HCT116 (cell line): Measurements from ENCODE around the gene NTN3. TPM values are rescaled to one million over a fixed set of nuclear protein-coding genes. Genes with fewer than 3 reads are reported as not detected.

Source experiments
- ATAC-seq: fragments of 200-7000 bp; cut with Tn5 transposase; 2 replicates; pipeline ENCODE4 v1.9.1; 2020; ENCODE audit warnings: mild to moderate bottlenecking, moderate library complexity
- BruUV-seq: library from RNA; stranded (reverse); fragments of 400-500 nt; replicated peaks from 2 replicates; lab custom pipeline; 2021; lab: Mats Ljungman, UMichigan
- CTCF ChIA-PET: fragments of 300-600 bp; sonication (Branson Sonifier 250); formaldehyde crosslinking; loops from one replicate; lab custom pipeline; 2021; ENCODE audit warnings: antibody characterized with exemption; lab: Charles Lee
- POLR2A ChIA-PET: fragments of 300-600, 350-600 bp; sonication (Branson Sonifier 250); formaldehyde crosslinking; loops from one replicate; lab custom pipeline; 2021; ENCODE audit warnings: antibody characterized with exemption; lab: Charles Lee
- RAD21 ChIA-PET, 2 experiments: fragments of 300-600 bp; sonication (Branson Sonifier 250); formaldehyde crosslinking; loops; one replicate each; lab custom pipeline; 2023; ENCODE audit warnings: low total read pairs in 2 of 2; ENCODE audit not compliant: uncharacterized antibody in 2 of 2, unreplicated experiment in 2 of 2, low non-redundant PET in 1 of 2; lab: Charles Lee
- DNase-seq: peaks from one replicate; pipeline ENCODE4 v3.0.0-alpha.2; 2010; ENCODE audit warnings: low read depth, low spot score
- H2AFZ ChIP-seq: fragments of 200-600 bp; shearing (Covaris generic), sonication (generic); 2 replicates; pipeline ENCODE4 v1.6.1; 2017; ENCODE audit warnings: low read depth, mixed run types, mixed read lengths, antibody characterized with exemption, low read length; ENCODE audit not compliant: poor library complexity, severe bottlenecking
- H3K27ac ChIP-seq: 2 replicates; pipeline ENCODE4 v1.5.1; 2012; ENCODE audit warnings: low read depth, low read length
- H3K27me3 ChIP-seq: fragments of 200-600 bp; sonication (generic); 2 replicates; pipeline ENCODE4 v1.6.1; 2016; ENCODE audit warnings: mixed run types, low read length, mixed read lengths; ENCODE audit not compliant: insufficient read depth
- H3K36me3 ChIP-seq, 2 experiments: fragments of 200-500 bp in 1 of 2; fragments of 200-600 bp in 1 of 2; sonication (Bioruptor generic) in 1 of 2; sonication (generic) in 1 of 2; 2 replicates each; pipeline versions ENCODE4 v1.5.1 to v1.6.1; 2014 to 2016; ENCODE audit warnings: low read length in 2 of 2, inconsistent platforms in 1 of 2, mixed read lengths in 1 of 2, mixed run types in 1 of 2; ENCODE audit not compliant: insufficient read depth in 2 of 2, control insufficient read depth in 1 of 2
- H3K4me1 ChIP-seq, 2 experiments: fragments of 200-600 bp in 1 of 2; sonication (generic) in 1 of 2; 2 replicates each; pipeline versions ENCODE4 v1.5.1 to v1.6.1; 2012 to 2017; ENCODE audit warnings: low read length in 2 of 2, inconsistent platforms in 1 of 2, mild to moderate bottlenecking in 1 of 2, mixed read lengths in 1 of 2, mixed run types in 1 of 2, moderate library complexity in 1 of 2; ENCODE audit not compliant: insufficient read depth in 2 of 2, control insufficient read depth in 1 of 2
- H3K4me2 ChIP-seq: fragments of 200-600 bp; sonication (generic); 2 replicates; pipeline ENCODE4 v1.6.1; 2017; ENCODE audit warnings: mixed run types, low read length, mixed read lengths
- H3K4me3 ChIP-seq, 2 experiments: fragments of 200-600 bp in 1 of 2; sonication (generic) in 1 of 2; replicated peaks in 1 of 2; 2 replicates each; pipeline ENCODE4 v1.5.1; 2011 to 2016; ENCODE audit warnings: low read length in 2 of 2, control low read depth in 1 of 2, low read depth in 1 of 2, mild to moderate bottlenecking in 1 of 2, mixed read lengths in 1 of 2, mixed run types in 1 of 2
- H3K79me2 ChIP-seq: fragments of 200-600 bp; sonication (generic); 2 replicates; pipeline ENCODE4 v1.6.1; 2017; ENCODE audit warnings: mild to moderate bottlenecking, mixed run types, low read length, moderate library complexity, mixed read lengths; ENCODE audit not compliant: insufficient read depth
- H3K9ac ChIP-seq: fragments of 200-600 bp; sonication (generic); 2 replicates; pipeline ENCODE4 v1.6.1; 2016; ENCODE audit warnings: low read length, mixed read lengths
- H3K9me2 ChIP-seq: fragments of 200-600 bp; sonication (generic), shearing (Covaris generic); 2 replicates; pipeline ENCODE4 v1.6.1; 2017; ENCODE audit warnings: mixed run types, mild to moderate bottlenecking, moderate library complexity; ENCODE audit not compliant: insufficient read depth
- H3K9me3 ChIP-seq, 2 experiments: fragments of 200-500 bp in 1 of 2; fragments of 200-600 bp in 1 of 2; sonication (Bioruptor generic) in 1 of 2; sonication (generic) in 1 of 2; 2 replicates each; pipeline ENCODE4 v1.6.1; 2014 to 2017; ENCODE audit warnings: low read length in 2 of 2, mixed read lengths in 2 of 2, inconsistent platforms in 1 of 2, low read depth in 1 of 2, mild to moderate bottlenecking in 1 of 2, mixed run types in 1 of 2, moderate library complexity in 1 of 2; ENCODE audit not compliant: control insufficient read depth in 1 of 2, insufficient read depth in 1 of 2
- H4K20me1 ChIP-seq: fragments of 200-600 bp; sonication (generic), shearing (Covaris generic); 2 replicates; pipeline ENCODE4 v1.6.1; 2017; ENCODE audit warnings: mixed run types, mild to moderate bottlenecking, moderate library complexity; ENCODE audit not compliant: insufficient read depth
- ATF3 ChIP-seq: IDR thresholded peaks from 2 replicates; pipeline ENCODE4 v1.6.1; 2012
- CBX3 ChIP-seq: IDR thresholded peaks from 2 replicates; pipeline ENCODE4 v1.6.1; 2012; ENCODE audit warnings: low read depth
- CEBPB ChIP-seq: IDR thresholded peaks from 2 replicates; pipeline ENCODE4 v1.6.1; 2012; ENCODE audit warnings: low read depth
- EGR1 ChIP-seq: IDR thresholded peaks from 2 replicates; pipeline ENCODE4 v1.6.1; 2012; ENCODE audit warnings: low read depth
- EZH2 ChIP-seq: fragments of 200-600 bp; sonication (generic); IDR thresholded peaks from 2 replicates; pipeline ENCODE4 v1.6.1; 2017; ENCODE audit warnings: antibody characterized with exemption, mixed run types
- EZH2phosphoT487 ChIP-seq: fragments of 200-600 bp; IDR thresholded peaks from 2 replicates; pipeline ENCODE4 v1.6.1; 2018; ENCODE audit warnings: antibody characterized with exemption, borderline replicate concordance
- JUND ChIP-seq: IDR thresholded peaks from 2 replicates; pipeline ENCODE4 v1.6.1; 2012
- POLR2A ChIP-seq: IDR thresholded peaks from 2 replicates; pipeline ENCODE4 v1.7.0; 2011; ENCODE audit warnings: borderline replicate concordance; ENCODE audit not compliant: insufficient read depth, insufficient read length; ENCODE audit errors: extremely low read depth
- POLR2AphosphoS5 ChIP-seq: IDR thresholded peaks from 2 replicates; pipeline ENCODE4 v1.6.1; 2011; ENCODE audit warnings: mild to moderate bottlenecking, low read depth, low read length, moderate library complexity
- RAD21 ChIP-seq: IDR thresholded peaks from 2 replicates; pipeline ENCODE4 v1.6.1; 2012; ENCODE audit warnings: low read depth, mild to moderate bottlenecking
- SIN3A ChIP-seq: IDR thresholded peaks from 2 replicates; pipeline ENCODE4 v1.6.1; 2012; ENCODE audit warnings: low read depth
- SP1 ChIP-seq: IDR thresholded peaks from 2 replicates; pipeline ENCODE4 v1.6.1; 2012; ENCODE audit warnings: low read depth
- SRF ChIP-seq: IDR thresholded peaks from 2 replicates; pipeline ENCODE4 v1.6.1; 2012; ENCODE audit warnings: low read depth
- YY1 ChIP-seq: IDR thresholded peaks from 2 replicates; pipeline ENCODE4 v1.6.1; 2011; ENCODE audit warnings: low read length, low read depth, moderate library complexity, mild to moderate bottlenecking; ENCODE audit not compliant: insufficient replicate concordance; ENCODE audit errors: extremely low read depth
- ZFX ChIP-seq: fragments of 450-650 bp; IDR thresholded peaks from 2 replicates; pipeline ENCODE4 v1.6.1; 2017
- ZNF274 ChIP-seq: fragments of 200-500 bp; sonication (Bioruptor generic); IDR thresholded peaks from 2 replicates; pipeline ENCODE4 v1.6.1; 2014; ENCODE audit warnings: mild to moderate bottlenecking, low read depth, low read length, inconsistent platforms
- intact Hi-C: fragments of 100-400 bp; cut with micrococcal nuclease; formaldehyde crosslinking; loops from 2 replicates; pipeline ENCODE4 v1.10.0; 2022
- total RNA-seq: library from RNA; stranded (reverse); gene quantifications from one replicate; pipeline ENCODE4 v1.2.1, GENCODE V29; 2021; ENCODE audit not compliant: unreplicated experiment
- TF ChIP-seq, protein P1 (sequence below), 3 experiments: fragments of 200-600 bp in 1 of 3; sonication (generic) in 1 of 3; IDR thresholded peaks in 2 of 3; conservative IDR thresholded peaks in 1 of 3; 2 replicates each; pipeline ENCODE4 v1.5.1; 2012 to 2017; ENCODE audit warnings: low read depth in 2 of 3, low read length in 2 of 3, antibody characterized with exemption in 1 of 3, borderline replicate concordance in 1 of 3, control low read depth in 1 of 3, mild to moderate bottlenecking in 1 of 3, mixed read lengths in 1 of 3, mixed run types in 1 of 3, moderate library complexity in 1 of 3; ENCODE audit not compliant: insufficient read depth in 1 of 3
- TF ChIP-seq, protein P2 (sequence below): IDR thresholded peaks from 2 replicates; pipeline ENCODE4 v1.6.1; 2011; ENCODE audit warnings: mild to moderate bottlenecking, low read length, moderate library complexity; ENCODE audit not compliant: insufficient replicate concordance; ENCODE audit errors: extremely low read depth
- TF ChIP-seq, protein P3 (sequence below): IDR thresholded peaks from 2 replicates; pipeline ENCODE4 v1.6.1; 2012

Gene NTN3
- total RNA-seq, 1 experiment from 2014 or later = 0.30 TPM

- TF ChIP-seq SRF (no peak), EZH2 (no peak), ZNF274 (no peak), POLR2A (no peak), SIN3A (no peak), CEBPB (no peak), POLR2AphosphoS5 (no peak), EGR1 (no peak), EZH2phosphoT487 (no peak), RAD21 (no peak), YY1 (no peak), ATF3 (no peak)
- TF ChIP-seq, protein P1, sequence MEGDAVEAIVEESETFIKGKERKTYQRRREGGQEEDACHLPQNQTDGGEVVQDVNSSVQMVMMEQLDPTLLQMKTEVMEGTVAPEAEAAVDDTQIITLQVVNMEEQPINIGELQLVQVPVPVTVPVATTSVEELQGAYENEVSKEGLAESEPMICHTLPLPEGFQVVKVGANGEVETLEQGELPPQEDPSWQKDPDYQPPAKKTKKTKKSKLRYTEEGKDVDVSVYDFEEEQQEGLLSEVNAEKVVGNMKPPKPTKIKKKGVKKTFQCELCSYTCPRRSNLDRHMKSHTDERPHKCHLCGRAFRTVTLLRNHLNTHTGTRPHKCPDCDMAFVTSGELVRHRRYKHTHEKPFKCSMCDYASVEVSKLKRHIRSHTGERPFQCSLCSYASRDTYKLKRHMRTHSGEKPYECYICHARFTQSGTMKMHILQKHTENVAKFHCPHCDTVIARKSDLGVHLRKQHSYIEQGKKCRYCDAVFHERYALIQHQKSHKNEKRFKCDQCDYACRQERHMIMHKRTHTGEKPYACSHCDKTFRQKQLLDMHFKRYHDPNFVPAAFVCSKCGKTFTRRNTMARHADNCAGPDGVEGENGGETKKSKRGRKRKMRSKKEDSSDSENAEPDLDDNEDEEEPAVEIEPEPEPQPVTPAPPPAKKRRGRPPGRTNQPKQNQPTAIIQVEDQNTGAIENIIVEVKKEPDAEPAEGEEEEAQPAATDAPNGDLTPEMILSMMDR (IDR thresholded peaks at IDR 0.05 in 2 of 3, conservative IDR thresholded peaks at IDR 0.05 in 1 of 3; ENCODE audit: borderline replicate concordance in 1 of 3, insufficient read depth in 1 of 3, low read depth in 2 of 3, low read length in 2 of 3) = no peak
These were observed 48.6 kb downstream of the NTN3 start (continued) for GRCh38 chr16:2519711-2520080.

- H3K79me2 ChIP-seq = peaks cover 73% of the 10 kb centered on the region
- H3K27me3 ChIP-seq = no peaks in the 10 kb centered on the region
- no TSS peak for BruUV-seq
- peak within 1 kb of the TSS; percentile 99 for H3K4me2 ChIP-seq
- peaks cover 9 to 18% of the 10 kb centered on the region in 2 experiments; a peak in 2 of 4 replicates for H3K36me3 ChIP-seq
- H3K9me2 ChIP-seq = no peaks in the 10 kb centered on the region
- TF ChIP-seq SP1 (peak; percentile 49; the same call in 1 of the 2 replicates), YY1 (peak; percentile 37), CBX3 (no peak), JUND (peak; percentile 72), SIN3A (peak; percentile 93), EZH2 (no peak), ZFX (no peak; the same call in 1 of the 2 replicates), POLR2AphosphoS5 (peak; percentile 82)
- TF ChIP-seq, protein P2, sequence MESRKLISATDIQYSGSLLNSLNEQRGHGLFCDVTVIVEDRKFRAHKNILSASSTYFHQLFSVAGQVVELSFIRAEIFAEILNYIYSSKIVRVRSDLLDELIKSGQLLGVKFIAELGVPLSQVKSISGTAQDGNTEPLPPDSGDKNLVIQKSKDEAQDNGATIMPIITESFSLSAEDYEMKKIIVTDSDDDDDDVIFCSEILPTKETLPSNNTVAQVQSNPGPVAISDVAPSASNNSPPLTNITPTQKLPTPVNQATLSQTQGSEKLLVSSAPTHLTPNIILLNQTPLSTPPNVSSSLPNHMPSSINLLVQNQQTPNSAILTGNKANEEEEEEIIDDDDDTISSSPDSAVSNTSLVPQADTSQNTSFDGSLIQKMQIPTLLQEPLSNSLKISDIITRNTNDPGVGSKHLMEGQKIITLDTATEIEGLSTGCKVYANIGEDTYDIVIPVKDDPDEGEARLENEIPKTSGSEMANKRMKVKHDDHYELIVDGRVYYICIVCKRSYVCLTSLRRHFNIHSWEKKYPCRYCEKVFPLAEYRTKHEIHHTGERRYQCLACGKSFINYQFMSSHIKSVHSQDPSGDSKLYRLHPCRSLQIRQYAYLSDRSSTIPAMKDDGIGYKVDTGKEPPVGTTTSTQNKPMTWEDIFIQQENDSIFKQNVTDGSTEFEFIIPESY = peak; percentile 84
- TF ChIP-seq, protein P3, sequence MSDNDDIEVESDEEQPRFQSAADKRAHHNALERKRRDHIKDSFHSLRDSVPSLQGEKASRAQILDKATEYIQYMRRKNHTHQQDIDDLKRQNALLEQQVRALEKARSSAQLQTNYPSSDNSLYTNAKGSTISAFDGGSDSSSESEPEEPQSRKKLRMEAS = peak; percentile 94
- H3K4me1 ChIP-seq = peaks cover 16 to 43% of the 10 kb centered on the region in 2 experiments
- H3K4me3 ChIP-seq = peak within 1 kb of the TSS; percentile 77 to 89
- ATAC-seq (peak; percentile 71), DNase-seq (peak; percentile 69)
- H3K27ac ChIP-seq = peak within 1 kb of the TSS; percentile 57
- H4K20me1 ChIP-seq = peaks cover 5% of the 10 kb centered on the region; the same call in 1 of the 2 replicates
- ChIA-PET RAD21 (no interaction called here), POLR2A (interaction anchor here (0.6 to 1.8 kb wide), 3 partner anchors 12 to 251 kb away, joined by 3 to 6 read pairs (median 4); partner anchors contain the start of gene PDPK1), CTCF (no interaction called here)
- H3K9me3 ChIP-seq = no peaks in the 10 kb centered on the region
- intact Hi-C loops = no loop called here
- H3K9ac ChIP-seq = peak within 1 kb of the TSS; percentile 94
- no peak within 1 kb of the TSS for H2AFZ ChIP-seq
These were observed 49.1 kb downstream of the NTN3 start, which contains the start of gene AMDHD2 for GRCh38 chr16:2520097-2520783. AMDHD2 (plus strand) TSS chr16:2520371; CDS start chr16:2520459, 88 bp downstream.
